Spinal cord (tissue), 10 donors: ENCODE results near the gene NAA40. TPM values are rescaled to one million over a fixed set of nuclear protein-coding genes. Genes with fewer than 3 reads are reported as not detected.

ENCODE experiments used
- DNase-seq, 6 donors: peaks; one replicate each; pipeline versions ENCODE4 v3.0.0 to v3.0.0-alpha.2; 2013 to 2015; ENCODE audit warnings: low spot score in 6 of 6, low read depth in 4 of 6
- H3K27ac ChIP-seq: one replicate; pipeline ENCODE4 v1.5.1; 2013; ENCODE audit warnings: low read depth, low read length, control low read depth
- H3K27me3 ChIP-seq: one replicate; pipeline ENCODE4 v1.6.1; 2013; ENCODE audit warnings: low read length; ENCODE audit not compliant: control insufficient read depth, insufficient read depth
- H3K36me3 ChIP-seq: one replicate; pipeline ENCODE4 v1.6.1; 2013; ENCODE audit warnings: low read length; ENCODE audit not compliant: control insufficient read depth, insufficient read depth
- H3K4me1 ChIP-seq: one replicate; pipeline ENCODE4 v1.6.1; 2013; ENCODE audit warnings: low read length; ENCODE audit not compliant: control insufficient read depth, insufficient read depth
- H3K4me3 ChIP-seq: one replicate; pipeline ENCODE4 v1.5.1; 2013; ENCODE audit warnings: low read depth, low read length, control low read depth
- H3K9me3 ChIP-seq: one replicate; pipeline ENCODE4 v1.6.1; 2013; ENCODE audit warnings: low read length; ENCODE audit not compliant: control insufficient read depth, insufficient read depth
- WGBS: methylation state at CpG from one replicate; pipeline ENCODE4 v1.1.5; 2013; ENCODE audit warnings: missing lambda C conversion rate; ENCODE audit not compliant: insufficient coverage; 5-methylcytosine and 5-hydroxymethylcytosine counted together
- long read RNA-seq, 4 donors: transcript quantifications; one replicate each; lab custom pipeline, GENCODE V29; 2026
- polyA plus RNA-seq, 2 donors: library from polyadenylated mRNA; unstranded; fragments of 120-200 nt; gene quantifications; one replicate each; pipeline ENCODE4 v1.2.1, GENCODE V29; 2013; ENCODE audit not compliant: insufficient read length in 2 of 2
- total RNA-seq, 2 donors: library from RNA; depleted of rRNA in 1 of 2; stranded (reverse); fragments of 120-200 nt in 1 of 2; fragments of >200 nt in 1 of 2; gene quantifications; one replicate each; pipeline versions ENCODE4 v1.2.3 to v1.2.4, GENCODE V29; 2013 to 2014
- donor health status: healthy.

Gene NAA40
- total RNA-seq = 10 to 100 TPM; 11.6 to 19.3 TPM
- 10 to 100 TPM; 39.5 to 51.3 TPM for polyA plus RNA-seq
- long read RNA-seq, donor 1, full-length matches to known transcripts = 13 of 13 reads
- long read RNA-seq, donor 1, partial matches to known transcripts = 0 of 13 reads
- long read RNA-seq, donor 1, other reads (novel, unspliced or antisense) = 0 of 13 reads
- long read RNA-seq, donor 2 = 0 reads
- long read RNA-seq, donor 3, partial matches to known transcripts = 0 of 2 reads
- long read RNA-seq, donor 3, other reads (novel, unspliced or antisense) = 0 of 2 reads
- long read RNA-seq, donor 4, full-length matches to known transcripts = 4 of 4 reads
- long read RNA-seq, donor 4, partial matches to known transcripts = 0 of 4 reads
- long read RNA-seq, donor 4, other reads (novel, unspliced or antisense) = 0 of 4 reads

GRCh38 chr11:63938479-63939396 lies at the start of gene NAA40:
NAA40 (plus strand) TSS chr11:63939002; CDS start chr11:63939097, 95 bp downstream.
- no peaks in the 10 kb centered on the region for H3K27me3 ChIP-seq
- peak within 1 kb of the TSS; percentile 74 for H3K4me3 ChIP-seq
- peak in 5 of 6 donors; percentile 85 to 98 (median 89) for DNase-seq
- H3K4me1 ChIP-seq = peaks cover 27% of the 10 kb centered on the region
- H3K27ac ChIP-seq = peak within 1 kb of the TSS; percentile 78
- no peaks in the 10 kb centered on the region for H3K9me3 ChIP-seq
- peaks cover 5% of the 10 kb centered on the region for H3K36me3 ChIP-seq
- under 1% methylated on average over 63 of the region's 92 CpGs for WGBS

GRCh38 chr11:63889344-63889743 lies 49.5 kb upstream of the NAA40 start:
- Histone ChIP-seq H3K9me3 (no peaks in the 10 kb centered on the region), H3K4me3 (no peak overlapping the region), H3K4me1 (peaks cover 32% of the 10 kb centered on the region), H3K27me3 (no peaks in the 10 kb centered on the region), H3K27ac (no peak overlapping the region), H3K36me3 (peaks cover 18% of the 10 kb centered on the region)
- DNase-seq = no peak
- 92% methylated on average over 6 of the region's 6 CpGs for WGBS

- no peaks in the 10 kb centered on the region for H3K27me3 ChIP-seq
- H3K4me1 ChIP-seq = peaks cover 24% of the 10 kb centered on the region
- no peak for DNase-seq
- H3K27ac ChIP-seq = no peak overlapping the region
- no peak overlapping the region for H3K4me3 ChIP-seq
- peaks cover 25% of the 10 kb centered on the region for H3K36me3 ChIP-seq
- no peaks in the 10 kb centered on the region for H3K9me3 ChIP-seq
- 75% methylated on average over 4 of the region's 7 CpGs for WGBS
Observed at GRCh38 chr11:63890368-63890767, 48.4 kb upstream of the NAA40 start.

- WGBS = 49% methylated on average over 3 of the region's 3 CpGs
- Histone ChIP-seq H3K4me1 (peaks cover 18% of the 10 kb centered on the region), H3K27me3 (no peaks in the 10 kb centered on the region), H3K27ac (no peak overlapping the region), H3K36me3 (peaks cover 34% of the 10 kb centered on the region), H3K9me3 (no peaks in the 10 kb centered on the region), H3K4me3 (no peak overlapping the region)
- no peak for DNase-seq
Observed at GRCh38 chr11:63892228-63892627, 46.6 kb upstream of the NAA40 start.

GRCh38 chr11:63893355-63893754 lies 45.4 kb upstream of the NAA40 start:
- peaks cover 41% of the 10 kb centered on the region for H3K36me3 ChIP-seq
- no peaks in the 10 kb centered on the region for H3K9me3 ChIP-seq
- no peak overlapping the region for H3K27ac ChIP-seq
- no peaks in the 10 kb centered on the region for H3K27me3 ChIP-seq
- no peak overlapping the region for H3K4me3 ChIP-seq
- WGBS = 100% methylated on average over 3 of the region's 6 CpGs
- DNase-seq = no peak
- H3K4me1 ChIP-seq = peaks cover 12% of the 10 kb centered on the region

- no peak overlapping the region for H3K4me3 ChIP-seq
- WGBS = 89% methylated on average over 2 of the region's 4 CpGs
- H3K9me3 ChIP-seq = no peaks in the 10 kb centered on the region
- DNase-seq = no peak
- H3K27me3 ChIP-seq = no peaks in the 10 kb centered on the region
- H3K36me3 ChIP-seq = peaks cover 54% of the 10 kb centered on the region
- no peaks in the 10 kb centered on the region for H3K4me1 ChIP-seq
- H3K27ac ChIP-seq = no peak overlapping the region
Observed at GRCh38 chr11:63896071-63896470, 42.7 kb upstream of the NAA40 start.

GRCh38 chr11:63897459-63898146 lies 41.2 kb upstream of the NAA40 start:
- 63% methylated on average over 6 of the region's 10 CpGs for WGBS
- Histone ChIP-seq H3K27ac (no peak overlapping the region), H3K4me3 (no peak overlapping the region), H3K9me3 (no peaks in the 10 kb centered on the region), H3K36me3 (peaks cover 65% of the 10 kb centered on the region), H3K4me1 (no peaks in the 10 kb centered on the region), H3K27me3 (no peaks in the 10 kb centered on the region)
- DNase-seq = peak in 1 of 6 donors; percentile 81

- Histone ChIP-seq H3K9me3 (no peaks in the 10 kb centered on the region), H3K4me3 (no peak overlapping the region), H3K27ac (no peak overlapping the region), H3K27me3 (no peaks in the 10 kb centered on the region), H3K36me3 (peaks cover 88% of the 10 kb centered on the region), H3K4me1 (no peaks in the 10 kb centered on the region)
- DNase-seq = no peak
- WGBS = 100% methylated on average over 1 of the region's 3 CpGs
Observed at GRCh38 chr11:63901660-63902059, 37.1 kb upstream of the NAA40 start.

- Histone ChIP-seq H3K27ac (no peak overlapping the region), H3K4me3 (no peak overlapping the region), H3K27me3 (no peaks in the 10 kb centered on the region), H3K9me3 (no peaks in the 10 kb centered on the region), H3K36me3 (peaks cover 94% of the 10 kb centered on the region), H3K4me1 (peaks cover 19% of the 10 kb centered on the region)
- DNase-seq = no peak
- WGBS = 84% methylated on average over 14 of the region's 14 CpGs
Observed at GRCh38 chr11:63903884-63904283, 34.9 kb upstream of the NAA40 start.
